Lung (tissue), 12 donors: ENCODE results near the gene ENTPD6. TPM values are rescaled to one million over a fixed set of nuclear protein-coding genes. Genes with fewer than 3 reads are reported as not detected.
"Not testable (repeated sequence)": the region's sequence is repeated elsewhere in the genome, so short reads cannot be mapped to it uniquely, and the experiment has no call there.

Experiments used
- ATAC-seq: fragments of 200-7000 bp; cut with Tn5 transposase; one replicate; pipeline ENCODE4 v1.9.1; 2020; ENCODE audit warnings: moderate number of reproducible peaks; ENCODE audit not compliant: insufficient read depth, low FRiP score
- DNase-seq, 3 donors: peaks; one replicate each; pipeline ENCODE4 v3.0.0-alpha.2; 2013 to 2017
- H3K27ac ChIP-seq, 2 donors: one replicate each; pipeline ENCODE4 v1.5.1; 2013; ENCODE audit warnings: mild to moderate bottlenecking in 2 of 2, moderate library complexity in 2 of 2, control low read depth in 1 of 2, inconsistent platforms in 1 of 2, low read depth in 1 of 2, low read length in 1 of 2
- H3K27me3 ChIP-seq, 3 donors: one replicate each; pipeline ENCODE4 v1.5.1; 2013; ENCODE audit warnings: low read length in 2 of 3; ENCODE audit not compliant: control insufficient read depth in 3 of 3, insufficient read depth in 3 of 3
- H3K36me3 ChIP-seq, 4 donors: one replicate each; pipeline ENCODE4 v1.5.1; 2013; ENCODE audit warnings: low read length in 4 of 4, mild to moderate bottlenecking in 1 of 4, moderate library complexity in 1 of 4; ENCODE audit not compliant: control insufficient read depth in 4 of 4, insufficient read depth in 4 of 4
- H3K4me1 ChIP-seq, 5 donors: one replicate each; pipeline ENCODE4 v1.5.1; 2013; ENCODE audit warnings: low read length in 5 of 5, mild to moderate bottlenecking in 2 of 5, moderate library complexity in 1 of 5; ENCODE audit not compliant: control insufficient read depth in 5 of 5, insufficient read depth in 5 of 5
- H3K4me3 ChIP-seq: one replicate; pipeline ENCODE4 v1.5.1; 2013; ENCODE audit warnings: mild to moderate bottlenecking, control low read depth, moderate library complexity
- H3K9ac ChIP-seq, 2 donors: one replicate each; pipeline ENCODE4 v1.5.1; 2013; ENCODE audit warnings: low read length in 2 of 2, control low read depth in 1 of 2; ENCODE audit not compliant: insufficient read depth in 1 of 2
- H3K9me3 ChIP-seq, 4 donors: one replicate each; pipeline ENCODE4 v1.5.1; 2013; ENCODE audit warnings: low read length in 3 of 4, mild to moderate bottlenecking in 1 of 4, moderate library complexity in 1 of 4; ENCODE audit not compliant: control insufficient read depth in 4 of 4, insufficient read depth in 3 of 4
- CTCF ChIP-seq: IDR thresholded peaks from 2 replicates; pipeline ENCODE4 v1.5.1; 2012; ENCODE audit warnings: mild to moderate bottlenecking; ENCODE audit errors: control extremely low read depth, extremely low read depth
- WGBS, 2 donors: extraction: QIAGEN DNeasy Blood & Tissue Kit; methylation state at CpG; one replicate each; pipeline ENCODE4 v1.1.7; 2013; 5-methylcytosine and 5-hydroxymethylcytosine counted together
- polyA plus RNA-seq, 2 donors: library from polyadenylated mRNA; stranded (reverse); fragments of 200-250 nt; gene quantifications; one replicate each; pipeline ENCODE4 v1.2.1, GENCODE V29; 2013
- total RNA-seq, 2 donors: library from RNA; depleted of rRNA in 1 of 2; stranded (reverse); fragments of >200 nt in 1 of 2; gene quantifications; one replicate each; pipeline ENCODE4 v1.2.1, GENCODE V29; 2014 to 2021
- donor health status: control.
- donor health status: control.
- donor health status: Bipolar disorder and iron deficiency.
- donor health status: healthy.
- donor health status: DM: yes; HTN: yes; CAD: no.

Gene ENTPD6
- total and polyA plus RNA-seq, 4 donors, result 33.8 to 78.8 (median 52.2) TPM

DNA sequence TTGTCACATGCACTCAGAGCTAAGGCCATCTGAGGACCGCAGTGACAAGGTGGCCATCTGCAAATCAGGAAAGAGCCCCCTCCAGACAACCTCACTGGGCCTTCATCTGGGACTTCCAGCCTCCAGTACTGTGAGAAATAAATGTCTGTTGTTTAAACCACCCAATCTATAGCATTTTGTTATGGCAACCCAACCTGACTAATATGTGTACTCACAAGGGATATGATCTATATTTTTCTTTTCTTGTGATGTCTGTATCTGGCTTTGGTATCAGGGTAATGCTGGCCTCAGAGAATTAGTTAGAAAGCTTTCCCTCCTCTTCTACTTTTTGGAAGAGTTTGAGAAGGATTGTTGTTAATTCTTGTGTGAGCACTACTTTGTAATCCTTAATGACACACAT, 37.5 kb upstream of the ENTPD6 start:
- TF ChIP-seq CTCF, result no peak
- Histone ChIP-seq H3K36me3 (no peaks in the 10 kb centered on the region), H3K9me3 (no peaks in the 10 kb centered on the region), H3K27ac (no peak overlapping the region), H3K4me3 (no peak overlapping the region), H3K27me3 (no peaks in the 10 kb centered on the region), H3K4me1 (no peaks in the 10 kb centered on the region), H3K9ac (no peak overlapping the region)
- DNase-seq (no peak), ATAC-seq (no peak)
- 86 to 94% methylated on average over 1 of the region's 1 CpG for WGBS, 2 donors

DNA sequence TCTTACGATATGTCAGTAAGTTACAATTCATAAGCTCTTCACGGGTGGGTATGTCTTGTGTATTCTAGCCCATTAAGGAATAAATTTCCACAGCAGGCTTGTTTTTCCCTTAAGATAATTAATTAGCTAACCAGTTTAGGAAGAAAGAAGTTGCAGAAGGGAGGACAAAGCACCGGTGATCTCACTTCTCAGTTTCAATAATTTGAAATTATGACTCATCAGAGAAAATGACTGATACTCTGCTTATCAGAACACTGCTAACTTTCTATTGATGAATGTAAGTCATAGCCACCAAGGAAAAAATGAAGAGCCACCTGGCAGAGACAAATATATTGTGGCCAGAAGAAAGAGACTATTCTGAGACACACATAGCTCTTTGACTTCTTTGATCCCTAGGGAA, 35.0 kb upstream of the ENTPD6 start:
- 49 to 54% methylated on average over 3 of the region's 3 CpGs for WGBS, 2 donors
- Histone ChIP-seq H3K4me3 (no peak overlapping the region), H3K27me3 (no peaks in the 10 kb centered on the region), H3K27ac (no peak overlapping the region), H3K4me1 (no peaks in the 10 kb centered on the region), H3K9me3 (no peaks in the 10 kb centered on the region), H3K9ac (no peak overlapping the region), H3K36me3 (no peaks in the 10 kb centered on the region)
- no peak for DNase-seq
- ATAC-seq, result no peak
- TF ChIP-seq CTCF, result no peak

GRCh38 chr20:25160897-25161296, 34.6 kb upstream of the ENTPD6 start:
- DNase-seq, result no peak
- no peaks in the 10 kb centered on the region for H3K27me3 ChIP-seq
- H3K4me1 ChIP-seq, result no peaks in the 10 kb centered on the region
- WGBS, 2 donors, result 65 to 70% methylated on average over 3 of the region's 3 CpGs
- H3K36me3 ChIP-seq, result no peaks in the 10 kb centered on the region
- ATAC-seq, result no peak
- H3K9me3 ChIP-seq, result peaks cover 0 to 2% (median 0%) of the 10 kb centered on the region in 4 donors
- H3K9ac ChIP-seq, result no peak overlapping the region
- H3K27ac ChIP-seq, result no peak overlapping the region
- no peak overlapping the region for H3K4me3 ChIP-seq
- no peak for TF ChIP-seq CTCF

DNA sequence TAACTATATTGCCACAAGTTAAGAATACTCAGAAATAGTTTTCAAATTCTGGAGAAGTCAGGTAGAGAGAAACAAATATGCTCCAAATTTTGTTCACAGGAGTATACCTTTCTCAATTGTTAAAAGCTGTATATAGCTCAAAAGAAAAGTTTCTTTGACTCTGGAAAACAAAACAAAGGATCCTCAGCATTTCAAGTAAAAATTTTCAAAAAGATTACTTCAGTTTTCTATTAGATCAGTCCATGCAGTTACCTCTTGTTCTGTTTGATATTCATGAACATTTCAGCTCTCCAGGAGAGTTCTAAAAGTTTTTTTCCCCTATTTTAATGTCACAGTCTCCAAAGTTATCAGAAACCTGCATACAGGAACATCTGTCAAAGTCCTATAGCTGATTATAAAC, 30.4 kb upstream of the ENTPD6 start:
- TF ChIP-seq CTCF, result no peak
- H3K9ac ChIP-seq, result no peak overlapping the region
- no peak for ATAC-seq

DNA sequence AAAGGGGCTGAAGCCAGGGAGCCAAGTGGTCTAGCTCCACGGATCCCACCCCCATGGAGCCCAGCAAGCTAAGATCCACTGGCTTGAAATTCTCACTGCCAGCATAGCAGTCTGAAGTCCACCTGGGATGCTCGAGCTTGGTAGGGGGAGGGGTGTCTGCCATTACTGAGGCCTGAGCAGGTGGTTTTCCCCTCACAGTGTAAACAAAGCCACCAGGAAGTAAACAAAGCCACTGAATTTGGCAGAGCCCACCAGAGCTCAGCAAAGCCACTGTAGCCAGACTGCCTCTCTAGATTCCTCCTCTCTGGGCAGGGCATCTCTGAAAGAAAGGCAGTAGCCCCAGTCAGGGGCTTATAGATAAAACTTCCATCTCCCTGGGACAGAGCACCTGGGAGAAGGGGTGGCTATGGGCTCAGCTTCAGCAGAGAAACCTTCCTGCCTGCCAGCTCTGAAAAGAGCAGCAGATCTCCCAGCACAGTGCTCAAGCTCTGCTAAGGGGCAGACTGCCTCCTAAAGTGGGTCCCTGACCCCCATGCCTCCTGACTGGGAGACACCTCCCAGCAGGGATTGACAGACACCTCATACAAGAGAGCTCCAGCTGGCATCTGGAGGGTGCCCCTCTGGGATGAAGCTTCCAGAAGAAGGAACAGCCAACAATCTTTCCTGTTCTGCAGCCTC, 29.3 kb upstream of the ENTPD6 start:
- H3K4me3 ChIP-seq, H3K4me1 ChIP-seq, H3K9me3 ChIP-seq, H3K9ac ChIP-seq, H3K36me3 ChIP-seq, H3K27me3 ChIP-seq, ATAC-seq, H3K27ac ChIP-seq, DNase-seq: not testable (repeated sequence)
- 59 to 65% methylated on average over 2 of the region's 2 CpGs for WGBS, 2 donors

More for the DNA sequence above, 30.4 kb upstream of the ENTPD6 start:
- DNase-seq, result no peak
- Histone ChIP-seq H3K9me3 (peaks cover 0 to 2% (median 0%) of the 10 kb centered on the region in 4 donors), H3K4me1 (no peaks in the 10 kb centered on the region), H3K27ac (no peak overlapping the region), H3K4me3 (no peak overlapping the region), H3K36me3 (no peaks in the 10 kb centered on the region), H3K27me3 (no peaks in the 10 kb centered on the region)
